NCI-H82 (cell line): Measurements from ENCODE around the gene IL6.
"Not testable (repeated sequence)": the region's sequence is repeated elsewhere in the genome, so short reads cannot be mapped to it uniquely, and the experiment has no call there.

Experiments used
- DNase-seq: peaks from one replicate; lab custom pipeline; 2025; lab: John Stamatoyannopoulos, UW

The IL6 gene

DNA sequence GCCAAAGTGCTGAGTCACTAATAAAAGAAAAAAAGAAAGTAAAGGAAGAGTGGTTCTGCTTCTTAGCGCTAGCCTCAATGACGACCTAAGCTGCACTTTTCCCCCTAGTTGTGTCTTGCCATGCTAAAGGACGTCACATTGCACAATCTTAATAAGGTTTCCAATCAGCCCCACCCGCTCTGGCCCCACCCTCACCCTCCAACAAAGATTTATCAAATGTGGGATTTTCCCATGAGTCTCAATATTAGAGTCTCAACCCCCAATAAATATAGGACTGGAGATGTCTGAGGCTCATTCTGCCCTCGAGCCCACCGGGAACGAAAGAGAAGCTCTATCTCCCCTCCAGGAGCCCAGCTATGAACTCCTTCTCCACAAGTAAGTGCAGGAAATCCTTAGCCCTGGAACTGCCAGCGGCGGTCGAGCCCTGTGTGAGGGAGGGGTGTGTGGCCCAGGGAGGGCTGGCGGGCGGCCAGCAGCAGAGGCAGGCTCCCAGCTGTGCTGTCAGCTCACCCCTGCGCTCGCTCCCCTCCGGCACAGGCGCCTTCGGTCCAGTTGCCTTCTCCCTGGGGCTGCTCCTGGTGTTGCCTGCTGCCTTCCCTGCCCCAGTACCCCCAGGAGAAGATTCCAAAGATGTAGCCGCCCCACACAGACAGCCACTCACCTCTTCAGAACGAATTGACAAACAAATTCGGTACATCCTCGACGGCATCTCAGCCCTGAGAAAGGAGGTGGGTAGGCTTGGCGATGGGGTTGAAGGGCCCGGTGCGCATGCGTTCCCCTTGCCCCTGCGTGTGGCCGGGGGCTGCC, at the start of gene IL6:
IL6 (plus strand) TSS at position 294 of the 807 bp plus-strand sequence; CDS start at position 357, 63 bp downstream.
- DNase-seq = peak; percentile 77

DNA sequence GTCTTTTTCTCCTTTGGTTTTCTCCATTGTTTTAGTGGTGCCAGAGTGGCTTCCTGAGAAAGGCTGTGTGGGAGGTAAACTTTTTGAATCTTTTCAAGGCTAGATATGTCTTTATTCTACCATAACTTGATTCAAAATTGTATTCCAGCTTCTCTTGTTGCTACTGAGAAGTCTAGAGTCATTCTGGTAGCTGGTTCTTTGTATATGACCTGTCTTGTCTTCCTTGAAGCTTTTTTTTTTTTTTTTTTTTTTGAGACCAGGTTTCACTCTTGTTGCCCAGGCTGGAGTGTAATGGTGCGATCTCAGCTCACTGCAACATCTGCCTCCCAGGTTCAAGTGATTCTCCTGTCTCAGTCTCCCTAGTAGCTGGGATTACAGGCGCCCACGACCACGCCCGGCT, 49.7 kb upstream of the IL6 start:
- DNase-seq = not testable (repeated sequence)

DNA sequence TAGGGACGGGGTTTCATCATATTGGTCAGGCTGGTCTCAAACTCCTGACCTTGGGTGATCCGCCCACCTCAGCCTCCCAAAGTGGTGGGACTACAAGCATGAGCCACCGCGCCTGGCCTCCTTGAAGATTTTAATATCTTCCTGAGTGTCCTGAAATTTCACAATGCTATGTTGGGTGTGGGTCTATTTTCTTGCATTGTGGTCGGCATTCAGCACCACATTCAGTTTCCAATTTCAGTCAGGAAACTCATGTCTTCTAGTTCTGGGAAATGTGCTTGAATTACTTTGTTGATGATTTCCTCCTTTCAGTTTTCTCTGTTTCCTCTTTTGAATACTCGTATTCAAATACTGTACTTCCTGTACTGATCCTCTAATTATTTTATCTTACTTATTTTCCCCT, 49.3 kb upstream of the IL6 start:
- DNase-seq = no peak

DNA sequence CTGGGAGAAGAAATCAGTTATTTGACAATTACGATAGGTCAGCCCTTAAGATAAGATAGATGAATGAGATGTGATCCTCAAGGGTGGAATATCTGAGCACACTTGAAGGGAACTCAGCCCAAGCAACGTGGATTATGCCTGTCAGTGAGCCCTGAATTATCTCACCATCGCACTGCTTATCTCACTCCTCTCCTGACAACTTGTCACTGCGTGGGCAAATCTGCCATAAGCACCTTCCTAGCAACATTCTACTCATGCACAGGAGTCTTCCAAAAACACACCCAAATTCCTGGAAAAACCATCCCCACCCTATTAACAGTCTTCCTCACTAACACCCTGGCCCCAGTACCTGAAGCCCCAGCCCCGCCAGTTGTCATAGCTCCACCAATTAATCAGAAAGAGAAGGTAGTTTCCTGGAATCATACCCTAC, 46.5 kb upstream of the IL6 start:
- no peak for DNase-seq

DNA sequence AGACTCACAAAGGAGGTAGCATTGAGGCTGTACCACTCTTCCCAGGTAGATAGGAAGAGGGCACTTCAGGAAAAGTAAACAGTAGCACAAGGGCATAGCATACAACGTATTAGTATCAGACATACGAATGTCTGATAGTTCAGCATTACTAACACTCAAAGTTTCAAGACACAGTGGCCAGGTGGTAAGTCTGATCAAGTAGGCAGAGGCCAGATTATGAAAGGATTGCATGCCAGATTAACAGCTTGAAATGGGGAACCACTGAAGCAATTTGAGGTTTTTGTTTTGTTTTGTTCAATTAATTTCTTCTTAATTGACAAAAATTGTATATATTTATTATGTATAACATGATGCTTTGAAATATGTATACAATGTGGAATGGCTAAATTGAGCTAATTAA, 45.7 kb upstream of the IL6 start:
- DNase-seq = no peak

DNA sequence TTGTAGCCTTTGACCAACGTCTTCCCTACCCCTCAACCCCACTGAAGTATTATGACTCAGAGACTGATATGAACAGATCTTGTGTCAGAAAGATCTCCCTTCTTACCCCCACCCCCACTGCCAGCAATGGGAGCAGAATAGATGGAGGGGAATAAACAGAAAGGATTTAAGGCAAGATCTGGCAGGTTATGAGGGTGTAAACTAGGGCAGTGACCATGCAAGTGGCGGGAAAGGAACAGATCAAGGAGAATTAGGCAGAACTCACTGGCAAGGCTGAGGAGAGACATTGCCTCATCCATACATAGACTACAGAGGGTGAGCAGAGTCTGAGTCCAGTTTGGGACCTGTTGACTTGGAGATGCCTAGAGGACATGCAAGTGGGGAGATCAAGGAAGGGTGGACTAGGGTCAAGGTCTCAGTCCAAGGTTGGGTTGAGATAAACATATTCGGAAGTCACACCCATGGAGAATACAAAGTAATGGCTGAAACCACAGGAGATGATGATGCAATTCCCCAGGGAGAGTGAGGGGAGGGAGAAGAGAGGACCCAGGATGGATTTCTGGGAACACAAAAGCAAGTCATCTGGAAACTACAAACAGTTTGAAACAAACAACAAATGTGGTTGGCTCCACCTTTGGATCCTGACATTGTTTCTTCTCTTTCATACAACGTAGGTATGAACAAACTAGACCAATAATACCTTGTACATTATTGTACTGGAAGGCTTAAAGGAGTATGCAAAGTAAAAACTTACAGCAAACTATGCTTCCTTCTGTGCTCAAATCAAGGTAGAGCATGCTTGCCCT, 44.9 kb upstream of the IL6 start:
- no peak for DNase-seq

DNA sequence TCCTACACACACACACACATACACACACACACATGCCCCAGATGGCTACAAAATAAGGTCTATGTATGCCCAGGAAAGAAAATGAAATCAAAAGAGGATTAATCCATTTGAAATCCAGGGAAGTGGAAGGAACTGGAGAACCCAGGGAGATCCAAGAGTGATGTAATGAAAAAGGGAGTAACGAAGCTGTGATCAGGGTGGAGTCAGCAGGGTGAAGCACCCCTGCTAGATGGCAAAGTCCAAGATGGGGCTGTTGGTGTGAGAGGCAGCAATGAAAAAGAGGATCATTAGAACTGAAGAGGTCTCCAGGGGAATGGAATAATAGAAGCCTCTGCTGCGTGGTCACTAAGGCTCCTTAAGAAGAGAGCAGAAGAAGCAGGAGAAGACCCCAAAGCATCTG, 43.6 kb upstream of the IL6 start:
- DNase-seq = no peak

DNA sequence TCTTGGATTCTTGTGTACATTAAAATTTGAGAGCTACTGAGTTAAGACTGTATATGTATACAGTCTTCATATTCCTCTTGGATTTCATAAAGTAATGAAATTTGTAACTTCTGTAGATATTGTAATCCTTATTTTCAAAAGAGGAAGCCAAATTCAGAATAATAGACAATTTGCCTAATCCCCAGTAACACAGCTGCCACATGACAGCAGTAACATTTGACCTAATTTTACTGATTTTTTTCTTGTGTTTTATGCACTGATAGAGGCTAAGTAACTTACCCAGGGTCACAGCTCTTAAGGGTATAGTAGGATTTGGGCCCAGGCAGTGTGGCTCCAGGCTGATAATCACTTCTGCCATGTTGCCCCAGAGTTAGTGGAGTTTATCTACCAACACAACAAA, 40.4 kb upstream of the IL6 start:
- DNase-seq = no peak

DNA sequence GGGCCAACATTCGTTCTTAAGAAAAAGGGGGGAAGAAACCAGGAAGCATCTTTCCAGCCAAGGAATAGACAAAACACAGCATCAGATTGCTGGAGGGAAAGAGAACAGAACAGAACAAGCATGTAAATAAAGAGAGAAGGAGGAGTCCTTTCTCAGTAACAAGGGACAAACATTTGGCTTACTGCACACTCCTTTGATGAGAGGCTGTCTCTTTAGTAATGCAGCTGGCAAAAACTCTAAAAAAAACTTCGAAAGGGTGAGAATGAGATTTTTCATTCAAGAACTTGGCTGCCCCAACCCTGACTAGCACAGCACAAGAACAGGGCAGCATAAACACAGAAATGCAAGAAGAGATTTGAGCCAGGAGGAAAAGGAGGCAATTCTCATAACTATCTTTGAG, 38.9 kb upstream of the IL6 start:
- no peak for DNase-seq

DNA sequence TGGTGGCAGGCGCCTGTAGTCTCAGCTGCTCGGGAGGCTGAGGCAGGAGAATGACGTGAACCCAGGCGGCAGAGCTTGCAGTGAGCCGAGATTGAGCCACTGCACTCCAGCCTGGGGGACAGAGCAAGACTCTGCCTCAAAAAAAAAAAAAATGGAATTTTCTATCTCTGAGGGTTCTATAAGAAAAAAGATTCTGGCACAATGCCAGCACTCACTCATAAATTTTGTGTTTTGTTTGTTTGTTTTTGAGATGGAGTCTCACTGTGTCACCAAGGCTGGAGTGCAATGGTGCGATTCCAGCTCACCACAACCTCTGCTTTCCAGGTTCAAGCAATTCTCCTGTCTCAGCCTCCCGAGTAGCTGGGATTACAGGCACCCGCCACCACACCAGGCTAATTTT, 38.1 kb upstream of the IL6 start:
- DNase-seq = not testable (repeated sequence)

DNA sequence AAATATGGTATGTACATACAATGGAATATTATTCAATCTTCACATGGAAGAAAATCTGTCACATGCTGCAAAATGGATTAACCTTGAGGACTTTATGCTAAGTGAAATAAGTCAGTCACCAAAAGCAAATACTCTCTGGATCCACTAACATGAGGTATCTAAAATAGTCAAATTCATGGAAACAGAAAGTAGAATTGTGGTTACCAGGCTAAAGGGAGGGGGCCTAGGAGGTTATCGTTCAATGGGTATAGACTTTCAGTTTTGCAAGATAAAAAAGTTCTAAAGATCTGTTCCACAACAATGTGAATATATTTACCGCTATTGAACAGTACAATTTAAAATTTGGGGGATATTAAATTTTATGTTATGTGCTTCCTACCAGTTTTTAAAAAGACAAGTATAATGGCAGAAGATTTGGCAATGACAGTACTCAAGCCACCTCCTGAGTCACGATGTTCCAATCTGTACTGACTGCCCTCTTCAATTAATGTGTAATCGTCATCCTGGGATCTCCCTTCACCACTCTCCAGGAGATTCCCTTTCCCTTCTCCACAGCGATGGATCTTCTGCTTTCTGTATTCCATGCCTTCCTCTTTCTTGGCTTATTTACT, 32.3 kb upstream of the IL6 start:
- no peak for DNase-seq

DNA sequence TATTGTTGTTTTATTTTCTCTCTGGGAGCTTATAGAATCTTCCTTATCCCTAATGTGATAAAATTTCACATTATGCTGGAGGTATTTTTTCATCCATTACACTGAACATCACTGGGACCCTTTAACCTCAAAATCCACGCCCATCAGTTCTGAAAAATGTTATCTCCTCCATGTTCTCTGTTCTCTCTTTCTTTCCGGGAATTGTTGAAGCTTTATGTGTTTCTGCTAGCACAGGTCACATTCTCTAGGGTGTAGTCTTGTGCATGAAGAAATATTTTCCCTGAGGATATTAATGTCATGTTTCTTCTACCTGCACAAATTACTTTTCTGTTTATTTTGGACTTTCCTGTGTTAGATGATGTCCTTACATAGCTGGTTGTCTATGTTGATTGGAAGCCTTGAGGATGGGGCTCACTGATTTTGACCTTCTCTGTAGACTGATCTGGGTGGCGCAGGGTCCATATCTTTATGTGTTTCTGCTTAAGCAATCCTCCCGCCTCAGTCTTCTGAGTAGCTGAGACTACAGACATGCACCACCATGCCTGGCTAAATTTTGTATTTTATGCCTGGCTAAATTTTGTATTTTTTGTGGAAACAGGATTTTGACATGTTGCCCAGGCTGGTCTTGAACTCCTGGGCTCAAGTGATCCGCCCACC, 31.4 kb upstream of the IL6 start:
- DNase-seq = no peak

DNA sequence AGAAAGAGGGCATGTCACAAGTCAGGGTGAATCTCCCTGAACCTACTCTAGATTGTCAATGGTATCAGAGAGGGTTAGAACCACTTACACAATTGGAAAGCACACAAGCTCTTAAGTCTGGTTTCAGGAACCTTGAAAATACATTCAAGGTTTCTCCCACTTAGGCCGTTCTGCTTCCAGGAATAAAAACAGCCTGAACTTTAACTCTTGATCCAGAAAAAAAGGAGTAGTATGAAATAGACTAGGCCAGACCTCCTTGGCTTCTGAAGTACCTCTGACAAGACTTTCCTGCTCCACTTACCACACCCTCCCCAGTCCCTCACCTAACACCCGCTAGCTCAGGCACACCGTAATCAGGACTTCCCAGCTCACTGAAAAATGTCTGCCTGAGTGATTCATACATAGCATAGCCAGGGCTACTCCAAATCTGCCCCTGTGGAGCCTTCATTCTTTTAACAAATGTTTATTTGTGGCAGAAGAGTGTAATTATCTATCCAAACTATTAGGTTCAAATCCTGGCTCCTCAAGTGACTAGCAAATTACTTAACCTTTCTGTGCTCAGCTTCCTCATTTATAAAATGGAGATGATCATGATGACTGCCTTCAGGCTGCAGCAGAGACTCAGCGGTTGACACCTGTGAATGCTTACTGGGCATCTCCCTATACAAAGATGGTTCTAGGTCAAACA, 30.3 kb upstream of the IL6 start:
- DNase-seq = no peak

DNA sequence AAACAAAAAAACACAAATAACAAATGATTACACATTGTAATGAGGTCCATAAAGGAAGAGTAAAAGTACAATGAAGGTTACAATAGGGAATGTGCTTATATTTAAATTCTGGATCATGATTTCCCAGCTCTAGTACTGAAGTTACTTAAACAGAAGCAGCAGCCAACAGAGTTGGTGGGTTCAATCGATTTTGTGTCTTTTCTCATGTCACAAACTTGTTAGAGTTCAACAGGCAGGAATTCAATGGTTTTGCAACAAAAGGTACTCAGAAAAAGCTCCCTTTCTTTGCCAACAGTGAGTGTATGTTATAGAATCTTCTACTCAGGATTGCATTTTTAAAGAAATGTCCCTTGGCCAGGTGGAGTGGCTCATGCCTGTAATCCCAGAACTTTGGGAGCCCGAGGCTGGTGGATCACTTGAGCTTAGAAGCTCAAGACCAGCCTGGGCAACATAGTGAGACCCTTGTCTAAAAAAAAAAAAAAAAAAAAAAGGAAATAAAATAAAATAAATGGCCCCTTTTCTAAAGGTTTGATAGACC, 29.6 kb upstream of the IL6 start:
- no peak for DNase-seq

DNA sequence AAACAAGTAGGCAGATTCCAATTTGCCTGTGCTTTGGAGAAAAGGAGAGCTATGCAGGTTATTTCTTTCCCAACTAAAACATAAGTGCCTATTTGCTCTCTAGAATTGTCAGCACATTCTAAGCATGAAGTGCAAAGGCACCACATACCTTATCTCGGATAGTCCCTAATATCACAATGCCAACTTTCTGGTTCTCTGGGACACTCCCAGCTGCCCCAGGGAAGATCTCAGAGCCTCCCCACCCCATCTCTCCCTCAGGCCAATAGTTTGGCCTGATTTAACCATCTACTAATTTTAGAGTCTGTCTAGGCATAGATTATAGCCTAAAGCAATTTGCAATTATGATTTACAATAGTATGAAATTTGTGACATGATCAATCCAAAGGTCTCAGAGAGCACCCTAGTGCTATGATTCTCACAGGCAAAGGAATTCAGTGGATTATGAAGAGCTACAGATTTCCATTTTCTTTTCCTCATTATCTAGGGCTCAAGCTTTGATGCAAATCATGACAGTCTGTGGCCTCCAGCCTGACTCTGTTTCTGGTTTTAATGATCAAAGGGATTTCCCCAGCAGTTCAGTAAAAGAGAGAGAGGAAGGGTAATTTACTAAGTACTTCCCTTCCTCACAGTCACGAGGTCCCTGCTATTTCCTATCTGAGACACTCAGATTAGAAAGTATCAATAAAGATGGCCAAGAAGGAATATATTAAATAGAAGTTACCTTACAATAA, 29.0 kb upstream of the IL6 start:
- no peak for DNase-seq

DNA sequence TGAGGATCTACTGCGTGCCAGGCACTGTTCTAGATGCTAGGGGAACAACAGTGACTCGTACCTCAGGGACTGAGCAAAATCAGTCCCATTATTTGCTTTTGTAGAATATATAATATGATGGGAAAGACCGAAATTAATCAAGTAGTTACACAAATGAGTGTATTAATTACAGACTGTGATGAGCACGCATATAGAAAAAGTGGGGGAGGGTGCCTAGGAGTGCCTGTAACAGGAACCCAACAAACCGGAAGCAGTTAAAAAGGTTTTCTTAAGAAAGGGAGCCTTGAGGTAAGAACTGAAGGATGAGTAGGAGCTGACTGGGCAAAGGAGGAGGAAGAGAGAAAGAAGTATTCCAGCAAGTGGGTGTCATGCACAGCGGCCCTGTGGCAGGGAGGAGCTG, 28.2 kb upstream of the IL6 start:
- no peak for DNase-seq

DNA sequence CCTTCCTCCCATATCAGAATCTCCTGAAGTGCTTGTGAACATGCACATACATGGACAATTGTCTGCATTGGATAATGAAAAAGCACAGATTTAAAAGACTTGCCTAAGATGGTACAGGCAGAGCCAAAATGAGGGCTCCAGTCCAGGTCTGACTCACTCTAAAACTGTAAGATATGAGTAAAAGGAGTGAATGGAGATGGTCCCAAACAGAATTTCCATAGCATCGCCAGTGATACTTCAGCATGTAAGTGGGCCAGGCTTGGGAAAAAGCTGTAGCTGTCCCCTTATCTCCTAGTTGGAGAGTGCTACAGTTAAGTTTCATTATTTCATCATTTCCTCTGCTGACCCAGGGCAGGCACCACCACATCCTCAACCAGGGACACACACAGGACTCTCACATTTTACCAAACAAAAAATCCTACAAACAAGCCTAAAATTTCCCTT, 26.4 kb upstream of the IL6 start:
- DNase-seq = no peak

DNA sequence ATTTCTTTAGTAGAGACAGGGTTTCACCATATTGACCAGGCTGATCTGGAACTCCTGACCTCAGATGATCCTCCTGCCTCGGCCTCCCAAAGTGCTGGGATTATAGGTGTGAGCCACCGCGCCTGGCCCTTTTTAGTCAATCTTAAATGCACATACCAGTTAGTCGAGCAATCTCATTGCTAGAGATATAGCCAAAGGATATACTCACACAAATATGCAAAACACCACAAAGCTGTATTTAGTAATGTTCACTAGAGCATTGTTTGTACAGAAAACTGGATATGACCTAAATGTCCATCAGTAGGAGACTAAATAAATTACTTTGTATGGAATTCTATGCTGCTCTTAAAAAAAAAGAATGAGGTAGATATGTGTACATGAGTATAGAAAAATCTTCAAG, 24.5 kb upstream of the IL6 start:
- DNase-seq = no peak

DNA sequence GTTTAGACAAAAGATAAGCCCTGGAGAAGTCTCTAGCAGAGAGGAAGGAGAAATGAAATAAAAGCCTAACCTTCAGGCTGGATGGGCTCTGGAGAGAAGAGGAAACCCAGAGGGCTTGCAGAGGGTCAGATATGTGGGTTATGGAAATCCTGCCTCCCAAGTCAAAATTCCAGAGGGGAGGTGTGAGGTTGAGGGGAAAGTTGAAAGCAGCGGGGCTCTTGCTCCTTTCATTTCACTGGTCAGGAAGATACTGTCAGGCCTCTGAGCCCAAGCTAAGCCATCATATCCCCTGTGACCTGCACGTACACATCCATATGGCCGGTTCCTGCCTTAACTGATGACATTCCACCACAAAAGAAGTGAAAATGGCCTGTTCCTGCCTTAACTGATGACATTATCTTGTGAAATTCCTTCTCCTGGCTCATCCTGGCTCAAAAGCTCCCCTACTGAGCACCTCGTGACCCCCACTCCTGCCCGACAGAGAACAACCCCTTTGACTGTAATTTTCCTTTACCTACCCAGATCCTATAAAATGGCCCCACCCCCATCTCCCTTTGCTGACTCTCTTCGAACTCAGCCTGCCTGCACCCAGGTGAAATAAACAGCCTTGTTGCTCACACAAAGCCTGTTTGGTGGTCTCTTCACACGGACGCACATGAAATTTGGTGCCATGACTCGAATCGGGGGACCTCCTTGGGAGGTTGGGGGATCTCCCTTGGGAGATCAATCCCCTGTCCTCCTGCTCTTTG, 23.7 kb upstream of the IL6 start:
- not testable (repeated sequence) for DNase-seq
